Measurements from ENCODE around the gene ARHGEF40.

The ARHGEF40 gene

DNA sequence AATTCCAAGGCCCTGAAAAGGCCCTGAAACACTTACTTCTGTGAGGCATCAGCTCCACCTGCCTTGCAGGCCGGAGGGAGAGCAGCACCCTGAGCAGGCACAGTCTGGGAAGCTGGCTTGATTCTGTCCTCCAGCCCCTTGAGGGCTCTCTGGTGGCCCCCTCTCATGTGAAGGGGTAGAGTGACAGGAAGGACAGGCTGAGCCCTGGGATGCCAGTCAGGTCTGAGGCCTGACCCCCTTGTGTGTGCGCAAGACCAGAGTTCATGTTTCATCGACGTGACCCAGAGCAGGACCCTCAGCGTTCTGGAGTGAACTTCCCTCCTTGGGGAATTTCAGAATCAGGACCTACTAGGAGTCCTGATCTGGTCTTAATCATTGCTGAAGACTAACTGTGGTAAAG, 11.2 kb upstream of the ARHGEF40 start:
- Histone ChIP-seq H3K4me3 (ENCODE audit: low read length in 2 of 2) (no peak overlapping the region), H2BK15ac (ENCODE audit: low read length) (no peak overlapping the region), H3K36me3 (replicated peaks in 1 of 2; ENCODE audit: control insufficient read depth in 2 of 2, insufficient read depth in 2 of 2, low read length in 2 of 2) (no peaks in the 10 kb centered on the region), H4K8ac (ENCODE audit: low read depth, low read length) (no peak overlapping the region), H3K9ac (ENCODE audit: low read depth, low read length, poor library complexity) (no peak overlapping the region), H2BK5ac (ENCODE audit: low read length) (no peak overlapping the region), H2BK12ac (ENCODE audit: low read length) (no peak overlapping the region), H3K18ac (ENCODE audit: low read length) (peak overlapping the region; percentile 2), H3K9me3 (replicated peaks in 1 of 2; ENCODE audit: control insufficient read depth in 2 of 2, insufficient read depth in 1 of 2, low read depth in 1 of 2, low read length in 2 of 2) (no peaks in the 10 kb centered on the region), H2BK120ac (ENCODE audit: low read depth, low read length) (no peak overlapping the region), H3K4me1 (ENCODE audit: control insufficient read depth in 2 of 2, insufficient read depth in 1 of 2, low read depth in 1 of 2, low read length in 2 of 2) (peaks cover 4 to 9% of the 10 kb centered on the region in 2 donors), H3K4me2 (ENCODE audit: insufficient read depth, low read length, poor library complexity, severe bottlenecking) (no peak overlapping the region), H2AFZ (ENCODE audit: low read length) (no peak overlapping the region), H3K27me3 (ENCODE audit: control insufficient read depth in 3 of 3, insufficient read depth in 3 of 3, low read depth in 1 of 3, low read length in 3 of 3) (peaks cover 0 to 26% (median 0%) of the 10 kb centered on the region in 3 experiments), H2AK5ac (ENCODE audit: low read depth, low read length) (no peak overlapping the region), H3K14ac (ENCODE audit: low read length) (no peak overlapping the region), H3K4ac (ENCODE audit: low read length) (no peak overlapping the region), H3K23ac (ENCODE audit: low read depth, low read length, poor library complexity) (peak overlapping the region; percentile 5), H3K79me1 (ENCODE audit: low read depth, low read length) (no peaks in the 10 kb centered on the region), H4K91ac (ENCODE audit: low read depth, low read length, poor library complexity) (no peak overlapping the region), H3K27ac (replicated peaks; ENCODE audit: low read length) (no peak overlapping the region)
- no CpG with 5 or more reads among the region's 5 CpGs for WGBS, 2 donors (ENCODE audit: extremely low coverage in 2 of 2, insufficient read length in 2 of 2, insufficient replicate concordance in 1 of 2)
- DNase-seq (ENCODE audit: low spot score) = no peak

DNA sequence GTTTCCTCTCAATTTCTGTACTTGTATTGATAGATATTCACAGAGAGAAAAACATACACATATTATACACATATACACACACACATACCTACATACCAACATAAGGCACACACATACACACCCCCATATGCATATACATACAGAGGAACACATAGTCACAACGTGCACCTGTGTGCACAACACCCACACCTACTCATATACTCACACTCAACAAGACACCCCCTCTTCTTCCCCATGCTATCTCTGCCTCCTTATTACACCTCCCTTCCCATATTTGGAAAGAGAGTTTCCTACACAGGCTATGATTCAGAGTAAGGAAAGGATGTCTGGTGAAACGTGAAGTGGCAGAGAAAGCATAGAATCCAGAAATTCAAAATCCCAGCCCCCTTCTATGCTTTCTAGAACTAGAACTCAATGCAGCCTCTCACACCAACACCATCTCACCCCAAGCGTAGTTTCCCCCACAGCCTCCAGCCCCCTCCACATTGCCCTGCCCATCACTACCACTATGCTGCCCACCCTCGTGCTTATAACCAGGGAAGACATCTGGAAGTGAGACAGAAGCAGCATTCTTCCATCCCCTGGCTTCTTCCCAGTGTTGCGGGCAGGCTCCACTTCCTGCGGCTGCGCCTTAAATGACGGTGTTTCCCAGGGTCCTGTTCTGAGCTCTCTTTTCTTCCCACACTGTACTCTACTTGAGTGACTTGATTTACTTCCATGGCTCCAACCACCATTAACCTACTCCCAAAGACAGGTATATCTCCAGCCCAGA, 10.1 kb upstream of the ARHGEF40 start:
- Histone ChIP-seq H4K8ac (ENCODE audit: low read depth, low read length) (no peak overlapping the region), H3K79me1 (ENCODE audit: low read depth, low read length) (no peaks in the 10 kb centered on the region), H3K4ac (ENCODE audit: low read length) (no peak overlapping the region), H3K4me3 (ENCODE audit: low read length in 2 of 2) (no peak overlapping the region), H3K23ac (ENCODE audit: low read depth, low read length, poor library complexity) (no peak overlapping the region), H3K4me2 (ENCODE audit: insufficient read depth, low read length, poor library complexity, severe bottlenecking) (no peak overlapping the region), H3K36me3 (replicated peaks in 1 of 2; ENCODE audit: control insufficient read depth in 2 of 2, insufficient read depth in 2 of 2, low read length in 2 of 2) (no peaks in the 10 kb centered on the region), H2BK120ac (ENCODE audit: low read depth, low read length) (no peak overlapping the region), H3K18ac (ENCODE audit: low read length) (no peak overlapping the region), H3K9me3 (replicated peaks in 1 of 2; ENCODE audit: control insufficient read depth in 2 of 2, insufficient read depth in 1 of 2, low read depth in 1 of 2, low read length in 2 of 2) (no peaks in the 10 kb centered on the region), H2AK5ac (ENCODE audit: low read depth, low read length) (no peak overlapping the region), H2BK12ac (ENCODE audit: low read length) (no peak overlapping the region), H2BK5ac (ENCODE audit: low read length) (no peak overlapping the region), H2AFZ (ENCODE audit: low read length) (no peak overlapping the region), H4K91ac (ENCODE audit: low read depth, low read length, poor library complexity) (no peak overlapping the region), H2BK15ac (ENCODE audit: low read length) (no peak overlapping the region), H3K4me1 (ENCODE audit: control insufficient read depth in 2 of 2, insufficient read depth in 1 of 2, low read depth in 1 of 2, low read length in 2 of 2) (peaks cover 4 to 9% of the 10 kb centered on the region in 2 donors), H3K27me3 (ENCODE audit: control insufficient read depth in 3 of 3, insufficient read depth in 3 of 3, low read depth in 1 of 3, low read length in 3 of 3) (peaks cover 0 to 20% (median 0%) of the 10 kb centered on the region in 3 experiments), H3K27ac (replicated peaks; ENCODE audit: low read length) (no peak overlapping the region), H3K9ac (ENCODE audit: low read depth, low read length, poor library complexity) (no peak overlapping the region), H3K14ac (ENCODE audit: low read length) (no peak overlapping the region)
- no peak for DNase-seq (ENCODE audit: low spot score)
- WGBS, 2 donors (ENCODE audit: extremely low coverage in 2 of 2, insufficient read length in 2 of 2, insufficient replicate concordance in 1 of 2) = no CpG with 5 or more reads among the region's 8 CpGs

- H2BK5ac ChIP-seq (ENCODE audit: low read length) = no peak overlapping the region
- no peak overlapping the region for H3K14ac ChIP-seq (ENCODE audit: low read length)
- no peaks in the 10 kb centered on the region for H3K79me1 ChIP-seq (ENCODE audit: low read depth, low read length)
- H3K27me3 ChIP-seq (ENCODE audit: control insufficient read depth in 3 of 3, insufficient read depth in 3 of 3, low read depth in 1 of 3, low read length in 3 of 3) = peaks cover 0 to 13% (median 0%) of the 10 kb centered on the region in 3 experiments
- no peak overlapping the region for H3K4me3 ChIP-seq (ENCODE audit: low read length in 2 of 2)
- no peak overlapping the region for H4K8ac ChIP-seq (ENCODE audit: low read depth, low read length)
- no peak overlapping the region for H3K4me2 ChIP-seq (ENCODE audit: insufficient read depth, low read length, poor library complexity, severe bottlenecking)
- H2AK5ac ChIP-seq (ENCODE audit: low read depth, low read length) = no peak overlapping the region
- no peaks in the 10 kb centered on the region for H3K36me3 ChIP-seq (replicated peaks in 1 of 2; ENCODE audit: control insufficient read depth in 2 of 2, insufficient read depth in 2 of 2, low read length in 2 of 2)
- WGBS, 2 donors (ENCODE audit: extremely low coverage in 2 of 2, insufficient read length in 2 of 2, insufficient replicate concordance in 1 of 2) = no CpG with 5 or more reads among the region's 13 CpGs
- no peak overlapping the region for H3K27ac ChIP-seq (replicated peaks; ENCODE audit: low read length)
- H2BK12ac ChIP-seq (ENCODE audit: low read length) = no peak overlapping the region
- no peak overlapping the region for H3K18ac ChIP-seq (ENCODE audit: low read length)
- no peak overlapping the region for H3K23ac ChIP-seq (ENCODE audit: low read depth, low read length, poor library complexity)
- no peaks in the 10 kb centered on the region for H3K9me3 ChIP-seq (replicated peaks in 1 of 2; ENCODE audit: control insufficient read depth in 2 of 2, insufficient read depth in 1 of 2, low read depth in 1 of 2, low read length in 2 of 2)
- H2BK120ac ChIP-seq (ENCODE audit: low read depth, low read length) = no peak overlapping the region
- H3K4ac ChIP-seq (ENCODE audit: low read length) = no peak overlapping the region
- H2BK15ac ChIP-seq (ENCODE audit: low read length) = no peak overlapping the region
- peaks cover 4 to 9% of the 10 kb centered on the region in 2 donors for H3K4me1 ChIP-seq (ENCODE audit: control insufficient read depth in 2 of 2, insufficient read depth in 1 of 2, low read depth in 1 of 2, low read length in 2 of 2)
- H4K91ac ChIP-seq (ENCODE audit: low read depth, low read length, poor library complexity) = no peak overlapping the region
- no peak for DNase-seq (ENCODE audit: low spot score)
- H2AFZ ChIP-seq (ENCODE audit: low read length) = no peak overlapping the region
- H3K9ac ChIP-seq (ENCODE audit: low read depth, low read length, poor library complexity) = no peak overlapping the region
These were observed 9.3 kb upstream of the ARHGEF40 start for GRCh38 chr14:21060614-21061346.

DNA sequence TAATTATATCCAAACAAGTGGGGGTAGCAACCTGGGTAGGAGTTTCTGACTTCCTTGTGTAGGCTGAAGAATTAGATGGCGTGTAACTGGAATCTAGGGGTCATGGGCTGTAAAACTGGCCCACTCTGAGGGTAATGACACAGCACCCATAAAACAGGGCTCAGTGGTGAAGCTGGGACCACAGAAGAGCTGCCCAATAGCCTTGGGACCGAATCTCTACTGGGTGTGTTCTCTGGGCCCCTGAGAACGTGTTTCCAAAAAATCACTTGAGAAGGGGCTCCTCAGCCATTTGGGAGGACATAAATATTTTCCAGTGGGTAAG, 8.8 kb upstream of the ARHGEF40 start:
- Histone ChIP-seq H3K9me3 (replicated peaks in 1 of 2; ENCODE audit: control insufficient read depth in 2 of 2, insufficient read depth in 1 of 2, low read depth in 1 of 2, low read length in 2 of 2) (no peaks in the 10 kb centered on the region), H3K4me1 (ENCODE audit: control insufficient read depth in 2 of 2, insufficient read depth in 1 of 2, low read depth in 1 of 2, low read length in 2 of 2) (peaks cover 4 to 9% of the 10 kb centered on the region in 2 donors), H2BK12ac (ENCODE audit: low read length) (no peak overlapping the region), H2BK120ac (ENCODE audit: low read depth, low read length) (no peak overlapping the region), H3K4me3 (ENCODE audit: low read length in 2 of 2) (no peak overlapping the region), H3K14ac (ENCODE audit: low read length) (no peak overlapping the region), H2BK5ac (ENCODE audit: low read length) (no peak overlapping the region), H3K27ac (replicated peaks; ENCODE audit: low read length) (no peak overlapping the region), H3K36me3 (replicated peaks in 1 of 2; ENCODE audit: control insufficient read depth in 2 of 2, insufficient read depth in 2 of 2, low read length in 2 of 2) (no peaks in the 10 kb centered on the region), H3K18ac (ENCODE audit: low read length) (no peak overlapping the region), H2BK15ac (ENCODE audit: low read length) (no peak overlapping the region), H3K9ac (ENCODE audit: low read depth, low read length, poor library complexity) (no peak overlapping the region), H3K4me2 (ENCODE audit: insufficient read depth, low read length, poor library complexity, severe bottlenecking) (no peak overlapping the region), H3K4ac (ENCODE audit: low read length) (no peak overlapping the region), H2AFZ (ENCODE audit: low read length) (no peak overlapping the region), H2AK5ac (ENCODE audit: low read depth, low read length) (no peak overlapping the region), H3K79me1 (ENCODE audit: low read depth, low read length) (no peaks in the 10 kb centered on the region), H3K23ac (ENCODE audit: low read depth, low read length, poor library complexity) (no peak overlapping the region), H4K91ac (ENCODE audit: low read depth, low read length, poor library complexity) (no peak overlapping the region), H3K27me3 (ENCODE audit: control insufficient read depth in 3 of 3, insufficient read depth in 3 of 3, low read depth in 1 of 3, low read length in 3 of 3) (peaks cover 0 to 13% (median 0%) of the 10 kb centered on the region in 3 experiments), H4K8ac (ENCODE audit: low read depth, low read length) (no peak overlapping the region)
- no CpG with 5 or more reads among the region's 3 CpGs for WGBS, 2 donors (ENCODE audit: extremely low coverage in 2 of 2, insufficient read length in 2 of 2, insufficient replicate concordance in 1 of 2)
- DNase-seq (ENCODE audit: low spot score) = no peak

Measured in neuronal stem cell (in vitro differentiated cells).